ENCODE measurements around the gene POLR3C. TPM values are rescaled to one million over a fixed set of nuclear protein-coding genes. Genes with fewer than 3 reads are reported as not detected.
"Not testable (repeated sequence)": the region's sequence is repeated elsewhere in the genome, so short reads cannot be mapped to it uniquely, and the experiment has no call there.

POLR3C gene
- 43.1 and 48.8 TPM in 2 replicates for total RNA-seq

DNA sequence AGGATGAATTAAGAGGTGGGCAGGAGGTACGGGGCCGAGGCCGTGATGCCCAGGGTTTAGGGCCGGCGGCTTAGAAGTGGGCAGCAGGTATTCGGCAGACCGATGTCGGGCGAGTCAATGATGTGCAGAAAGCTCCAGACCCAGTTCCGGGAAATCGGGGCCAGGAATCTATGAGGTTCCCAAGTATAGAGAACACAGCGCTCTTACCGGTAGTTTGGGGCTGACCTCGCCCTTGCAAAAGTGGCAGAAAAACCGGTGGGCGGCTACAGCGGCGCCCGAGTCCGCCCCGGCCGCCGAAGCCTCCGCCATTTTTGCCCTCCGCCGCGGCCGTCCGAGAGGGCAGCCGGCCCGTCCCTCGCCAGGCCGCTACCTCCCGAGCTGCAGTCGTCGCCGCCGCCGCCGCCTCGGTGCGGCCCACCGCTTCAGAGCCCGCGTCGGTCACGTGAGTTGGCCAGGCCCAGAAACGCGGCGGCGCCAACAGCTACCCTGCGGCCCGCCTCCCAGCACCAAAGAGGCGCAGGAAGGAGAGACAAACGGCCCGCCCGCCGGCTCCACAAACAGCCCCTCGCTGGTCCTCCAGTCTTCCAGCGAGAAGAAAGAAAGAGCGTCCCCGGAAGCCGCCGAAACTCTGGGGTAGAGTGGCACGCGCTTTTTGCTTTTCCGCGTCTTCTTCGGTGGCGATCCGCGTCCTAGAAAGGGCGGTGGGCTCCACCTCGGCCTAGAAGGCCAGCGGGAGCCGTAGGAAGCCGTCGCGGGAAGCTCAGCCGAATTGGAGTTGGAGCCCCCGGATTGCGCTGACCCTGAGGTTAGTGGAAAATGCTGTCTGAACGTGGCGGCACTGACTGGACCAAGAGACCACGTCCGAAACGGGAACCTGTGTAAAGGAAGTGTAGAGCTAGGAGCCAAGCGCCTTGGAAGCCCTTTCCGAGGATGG lies at the start of gene POLR3C, which contains the start of gene RNF115:
Gene POLR3C, plus strand, starts transcription at position 636 of the 934 bp plus-strand sequence. CDS start 1,577 bp downstream, outside the sequence.
Gene RNF115, minus strand, starts transcription at position 531 of the 934 bp plus-strand sequence. Its CDS starts 222 bp downstream, at position 309.
- DNase-seq (ENCODE audit: low read depth), result peak; percentile 67

DNA sequence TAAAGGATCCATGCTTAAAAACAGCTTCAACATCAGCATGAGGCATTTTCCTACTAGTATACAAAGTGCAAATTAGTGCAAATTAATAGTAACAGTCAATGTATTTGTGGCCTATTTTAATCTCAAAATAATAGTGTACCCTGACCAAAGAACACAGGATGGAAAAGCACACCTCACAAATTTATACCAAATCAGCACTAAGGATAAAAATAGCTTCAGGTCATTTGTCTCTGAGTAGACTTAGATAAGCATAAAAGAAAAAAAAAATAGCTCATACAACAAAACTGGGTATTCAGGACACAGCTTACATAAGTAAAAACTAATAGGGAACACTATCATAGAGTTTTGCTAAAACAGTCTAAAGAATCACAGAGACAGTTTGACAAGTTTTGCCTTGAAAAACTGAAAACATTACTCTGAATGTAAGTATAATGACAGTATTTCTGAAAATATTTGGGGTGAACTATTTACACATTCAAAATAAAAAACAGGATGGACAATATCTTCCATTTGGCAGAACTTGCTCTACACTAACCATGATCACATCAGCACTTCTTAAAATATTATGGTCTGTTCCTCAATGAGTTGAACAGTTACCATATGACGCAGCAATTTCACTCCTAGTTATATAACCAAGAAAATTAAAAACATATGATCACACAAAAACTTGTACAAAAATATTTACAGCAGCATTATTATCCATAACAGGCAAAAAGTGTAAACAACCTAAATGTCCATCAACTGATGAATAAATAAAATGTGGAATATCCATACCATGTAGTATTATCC lies 46.4 kb upstream of the POLR3C start:
- DNase-seq (ENCODE audit: low read depth), result no peak

GRCh38 chr1:145778146-145778540 lies 45.9 kb upstream of the POLR3C start:
- DNase-seq (ENCODE audit: low read depth), result no peak

DNA sequence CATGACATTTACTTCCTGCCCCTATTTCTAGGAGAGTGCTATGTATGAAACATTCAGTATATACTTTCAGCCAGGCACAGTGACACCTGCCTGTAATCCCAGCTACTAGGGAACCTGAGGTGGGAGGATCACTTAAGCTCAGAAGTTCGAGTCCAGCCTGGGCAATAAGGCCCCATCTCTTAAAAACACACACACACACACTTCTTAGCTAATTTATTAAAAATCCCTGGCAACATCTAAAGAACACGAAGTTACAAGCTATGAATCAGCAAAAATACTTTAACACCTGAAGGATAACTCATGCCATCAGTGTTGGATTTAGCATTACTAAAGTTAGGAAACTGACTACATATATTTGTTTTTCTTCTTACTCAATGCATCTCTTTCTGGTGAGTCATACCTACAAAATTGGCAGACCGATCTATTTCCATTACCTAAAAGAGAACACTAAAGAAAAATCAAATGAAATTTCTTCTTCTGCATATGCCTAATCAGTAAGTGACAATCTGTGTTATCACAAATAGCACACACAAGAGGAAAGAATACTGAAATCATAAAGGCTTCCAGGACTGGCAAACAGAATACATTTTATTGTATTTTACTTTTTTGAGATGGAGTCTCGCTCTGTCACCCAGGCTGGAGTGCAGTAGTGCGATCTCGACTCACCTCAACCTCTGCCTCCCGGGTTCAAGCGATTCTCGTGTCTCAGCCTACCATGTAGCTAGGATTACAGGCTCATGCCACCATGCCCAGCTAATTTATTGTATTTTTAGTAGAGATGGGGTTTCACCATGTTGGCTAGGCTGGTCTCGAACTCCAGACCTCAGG lies 41.5 kb upstream of the POLR3C start:
- peak; percentile 99 for DNase-seq (ENCODE audit: low read depth)

DNA sequence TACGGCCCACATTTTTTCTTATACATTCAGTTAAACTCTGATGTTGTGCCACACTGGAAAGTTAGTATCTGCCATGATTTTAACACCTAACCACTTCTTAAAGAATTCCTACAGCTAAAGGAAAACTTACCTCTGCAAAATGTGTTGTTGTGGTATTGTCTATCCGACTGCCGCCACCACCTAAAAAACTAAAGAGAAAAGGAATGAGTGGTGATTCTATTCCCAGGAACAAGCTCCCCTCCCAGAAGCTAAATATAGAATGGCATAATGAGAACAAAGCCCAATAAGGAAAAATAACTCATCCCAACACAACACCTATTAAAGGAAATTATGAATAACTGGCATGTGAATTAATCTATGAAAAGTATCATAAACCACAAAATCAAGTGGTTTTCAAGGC lies 39.6 kb upstream of the POLR3C start:
- DNase-seq (ENCODE audit: low read depth), result no peak

GRCh38 chr1:145785547-145785946 lies 38.5 kb upstream of the POLR3C start:
- peak; percentile 45 for DNase-seq (ENCODE audit: low read depth)

DNA sequence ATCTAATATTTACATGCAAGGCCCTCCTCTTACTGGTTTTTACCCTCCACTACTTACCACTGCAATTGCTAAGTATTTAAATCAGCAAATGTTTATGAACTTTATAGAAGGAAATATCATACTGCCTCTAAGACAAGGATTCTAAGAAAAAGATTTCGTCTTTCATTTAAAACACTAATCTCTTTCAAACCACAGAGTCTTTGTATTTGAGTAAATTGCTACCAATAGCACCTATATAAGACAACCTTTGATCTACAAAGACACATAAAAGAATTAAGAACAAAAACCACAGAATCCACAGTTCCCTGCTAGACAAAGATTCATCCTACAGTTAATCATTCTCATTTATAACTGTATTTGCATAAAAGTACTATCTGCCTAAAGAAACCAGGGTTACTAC lies 37.7 kb upstream of the POLR3C start:
- DNase-seq (ENCODE audit: low read depth), result peak; percentile 28

DNA sequence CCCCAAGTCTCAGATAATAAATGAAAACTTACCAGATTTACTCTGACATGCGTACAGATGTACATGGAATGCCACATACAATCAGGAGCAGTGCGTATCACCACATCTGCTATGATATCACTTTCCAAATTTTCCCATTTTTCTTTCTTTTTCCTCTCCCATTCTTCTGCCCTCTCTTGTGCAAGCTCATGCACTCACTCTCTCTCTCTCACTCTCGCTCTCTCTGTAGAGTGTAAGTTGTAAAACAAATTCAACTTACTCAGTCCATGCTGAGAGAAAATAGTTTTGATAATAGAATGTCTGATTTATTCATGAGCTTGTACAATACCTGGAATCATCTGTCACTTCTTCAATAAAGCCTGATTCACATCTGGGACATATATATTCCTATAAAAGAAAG lies 35.4 kb upstream of the POLR3C start:
- no peak for DNase-seq (ENCODE audit: low read depth)

DNA sequence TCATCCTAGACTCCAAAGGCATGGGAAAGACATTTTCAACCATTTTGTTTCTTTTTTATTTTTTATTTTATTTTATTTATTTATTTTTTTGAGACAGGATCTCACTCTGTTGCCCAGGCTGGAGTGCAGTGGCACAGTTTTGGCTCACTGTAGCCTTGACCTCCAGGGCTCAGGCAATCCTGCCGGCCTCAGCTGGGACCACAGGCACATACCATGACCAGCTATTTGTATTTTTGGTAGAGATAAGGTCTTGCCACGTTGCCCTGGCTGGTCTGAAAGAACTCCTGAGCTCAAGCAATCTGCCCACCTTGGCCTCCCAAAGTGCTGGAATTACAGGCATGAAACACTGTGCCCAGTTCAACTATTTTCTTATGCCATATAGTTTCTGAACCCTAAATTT lies 32.1 kb upstream of the POLR3C start:
- DNase-seq (ENCODE audit: low read depth), result not testable (repeated sequence)

- no peak for DNase-seq (ENCODE audit: low read depth)
Measured at GRCh38 chr1:145792484-145792883, 31.5 kb upstream of the POLR3C start.

DNA sequence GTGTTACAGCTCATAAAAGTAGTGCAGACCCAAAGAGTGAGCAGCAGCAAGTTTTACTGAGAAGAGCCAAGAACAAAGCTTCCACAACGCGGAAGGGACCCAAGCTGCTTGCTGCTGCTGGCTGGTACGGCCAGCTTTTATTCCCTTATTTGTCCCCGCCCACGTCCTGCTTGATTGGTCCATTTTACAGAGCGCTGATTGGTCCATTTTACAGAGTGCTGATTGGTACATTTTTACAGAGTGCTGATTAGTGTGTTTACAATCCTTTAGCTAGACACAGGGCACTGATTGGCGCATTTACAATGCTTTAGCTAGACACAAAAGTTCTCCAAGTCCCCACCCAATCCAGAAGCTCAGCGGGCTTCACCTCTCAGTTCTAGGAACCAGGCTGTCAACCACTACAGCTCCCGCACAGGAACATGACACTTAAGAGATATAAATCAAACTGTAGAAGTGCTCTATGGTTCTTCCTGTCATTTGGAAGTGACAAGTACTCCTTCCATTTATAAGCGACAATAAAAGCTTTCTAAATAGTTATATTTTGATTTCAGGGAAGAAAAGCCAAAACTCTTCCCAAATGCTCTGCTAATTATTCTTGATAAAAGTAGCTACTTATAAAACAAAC lies 28.6 kb upstream of the POLR3C start:
- no peak for DNase-seq (ENCODE audit: low read depth)

DNA sequence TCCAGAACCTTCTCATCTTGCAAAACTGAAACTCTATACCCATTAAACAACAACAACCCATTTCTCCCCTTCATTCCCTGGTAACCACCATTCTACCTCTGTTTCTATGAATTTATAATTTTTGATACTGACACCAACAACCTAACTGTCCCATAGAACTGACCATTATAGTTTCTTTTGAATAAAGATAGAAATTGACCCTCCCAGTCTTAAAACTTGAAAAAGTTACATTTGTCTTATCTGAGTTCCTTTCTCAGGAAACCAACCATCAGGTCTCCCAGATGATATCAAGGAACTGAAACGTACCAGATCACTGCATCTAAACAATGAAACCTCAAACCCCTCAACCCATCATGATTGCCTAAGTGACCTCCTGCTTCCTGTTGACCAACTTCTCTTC lies 27.2 kb upstream of the POLR3C start:
- DNase-seq (ENCODE audit: low read depth), result no peak

- DNase-seq (ENCODE audit: low read depth), result no peak
Measured at GRCh38 chr1:145799806-145800205, 24.2 kb upstream of the POLR3C start.

DNA sequence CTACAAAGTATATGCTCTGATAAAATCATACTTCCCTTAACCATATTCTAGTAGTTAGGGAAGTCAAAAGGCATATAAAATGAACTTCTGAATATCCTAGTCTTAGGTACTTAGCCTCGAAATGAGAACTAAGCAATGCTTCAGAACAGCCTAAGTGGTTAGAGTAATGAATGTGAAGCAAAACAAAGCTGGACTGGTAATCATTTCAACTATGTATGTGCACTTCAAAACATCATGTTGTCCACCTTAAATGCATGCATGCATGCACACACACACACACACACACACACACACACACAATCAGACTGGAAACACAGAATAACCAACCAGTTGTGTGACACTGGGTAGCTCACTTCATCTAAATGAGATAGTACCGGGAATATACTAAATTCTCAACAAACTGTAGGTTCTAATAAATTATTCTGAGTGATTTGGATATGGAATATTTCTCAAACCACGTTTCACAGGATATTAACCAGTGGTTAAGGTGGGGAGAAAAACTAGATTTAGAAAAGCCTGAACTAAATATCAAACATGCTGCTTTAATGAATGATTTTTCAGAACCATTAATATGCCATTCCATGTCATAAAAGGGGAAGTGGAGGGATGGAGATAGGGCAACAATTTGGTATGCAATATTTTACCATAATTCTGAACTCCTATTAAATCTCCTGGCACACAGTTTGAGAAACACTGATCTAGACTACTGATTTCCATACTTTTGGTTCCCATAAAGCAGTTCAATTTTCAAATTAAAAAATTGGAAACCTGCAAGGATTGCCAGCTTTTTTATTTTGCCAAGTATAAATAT lies 19.6 kb upstream of the POLR3C start:
- DNase-seq (ENCODE audit: low read depth), result peak; percentile 58

DNA sequence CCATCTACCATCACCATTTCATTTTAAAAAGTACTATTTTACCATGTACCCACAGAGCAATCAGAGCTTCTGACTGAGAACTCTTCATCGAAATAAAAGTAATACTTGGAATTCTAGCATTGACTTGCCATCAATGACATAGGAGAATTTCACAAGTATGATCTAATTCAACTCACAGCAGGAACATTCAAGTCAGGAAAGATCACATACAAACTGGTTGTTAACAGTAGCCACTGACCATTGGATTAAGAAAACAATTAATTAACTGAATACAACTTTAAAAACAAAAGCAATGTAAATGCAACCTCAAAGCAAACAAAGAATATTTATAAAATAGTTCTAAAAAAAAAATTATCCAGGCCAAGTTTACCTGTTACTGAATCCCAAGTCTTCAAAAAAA lies 18.9 kb upstream of the POLR3C start:
- DNase-seq (ENCODE audit: low read depth), result peak; percentile 49

DNA sequence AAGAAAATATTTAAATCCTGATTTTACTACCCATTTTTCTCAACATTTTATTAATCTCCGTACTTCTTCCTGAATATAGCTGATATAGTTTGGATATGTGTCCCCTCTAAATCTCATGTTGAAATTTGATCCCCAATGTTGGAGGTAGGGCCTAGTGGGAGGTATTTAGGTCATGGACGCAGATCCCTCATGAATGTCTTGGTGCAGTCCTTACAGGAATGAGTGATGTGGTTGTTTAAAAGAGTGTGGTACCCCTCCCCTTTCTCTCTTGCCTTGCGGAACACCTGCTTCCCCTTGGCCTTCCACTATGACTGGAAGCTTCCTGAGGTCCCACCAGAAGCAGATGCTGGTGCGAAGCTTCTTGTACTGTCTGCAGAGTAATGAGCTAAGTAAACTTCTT lies 17.6 kb upstream of the POLR3C start:
- no peak for DNase-seq (ENCODE audit: low read depth)

DNA sequence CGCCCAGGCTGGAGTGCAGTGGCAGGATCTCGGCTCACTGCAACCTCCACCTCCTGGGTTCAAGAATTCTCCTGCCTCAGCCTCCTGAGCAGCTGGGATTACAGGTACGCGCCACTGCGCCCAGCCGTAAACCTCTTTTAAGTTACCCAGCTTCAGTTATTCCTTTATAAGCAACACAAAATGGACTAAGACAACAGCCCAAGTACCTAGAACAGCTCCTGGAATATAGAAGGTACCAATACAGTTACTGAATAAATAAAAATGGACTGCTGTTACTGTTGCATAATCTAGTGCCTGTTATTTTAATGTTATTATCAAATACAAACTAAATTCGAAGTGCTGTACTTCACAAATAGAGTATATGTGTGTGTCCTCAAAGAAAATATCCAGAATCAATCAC lies 17.2 kb upstream of the POLR3C start:
- no peak for DNase-seq (ENCODE audit: low read depth)

- not testable (repeated sequence) for DNase-seq (ENCODE audit: low read depth)
Measured at GRCh38 chr1:145812977-145813810, 10.8 kb upstream of the POLR3C start.

DNA sequence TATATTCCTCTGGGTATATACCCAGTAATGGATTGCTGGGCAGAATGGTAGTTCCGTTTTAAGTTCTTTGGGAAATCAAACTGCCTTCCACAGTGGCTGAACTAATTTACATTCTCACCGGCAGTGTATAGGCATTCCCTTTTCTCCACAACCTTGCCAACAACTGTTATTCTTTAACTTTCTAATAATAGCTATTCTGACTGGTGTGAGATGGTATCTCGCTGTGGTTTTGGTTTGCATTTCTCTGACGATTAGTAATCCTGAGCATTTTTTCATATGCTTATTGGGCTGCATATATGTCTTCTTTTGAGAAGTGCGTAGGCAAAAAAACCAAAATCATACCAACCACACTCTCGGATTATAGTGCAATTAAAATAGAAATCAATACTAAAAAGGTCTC lies 5.9 kb upstream of the POLR3C start:
- DNase-seq (ENCODE audit: low read depth), result peak; percentile 88

Measured in renal cortical epithelial cell (primary cell).